Hypothalamus (tissue), 51 donors: Measurements from ENCODE around the gene DOK6.
A peak's percentile ranks its signal among the peaks of the same experiment; 100 is the strongest.

Experiments
- DNase-seq, 51 donors: peaks; one replicate each; lab custom pipeline; 2025; lab: John Stamatoyannopoulos, UW

The DOK6 gene

GRCh38 chr18:69674292-69674877, 273.7 kb downstream of the DOK6 start:
- no peak for DNase-seq

DNA sequence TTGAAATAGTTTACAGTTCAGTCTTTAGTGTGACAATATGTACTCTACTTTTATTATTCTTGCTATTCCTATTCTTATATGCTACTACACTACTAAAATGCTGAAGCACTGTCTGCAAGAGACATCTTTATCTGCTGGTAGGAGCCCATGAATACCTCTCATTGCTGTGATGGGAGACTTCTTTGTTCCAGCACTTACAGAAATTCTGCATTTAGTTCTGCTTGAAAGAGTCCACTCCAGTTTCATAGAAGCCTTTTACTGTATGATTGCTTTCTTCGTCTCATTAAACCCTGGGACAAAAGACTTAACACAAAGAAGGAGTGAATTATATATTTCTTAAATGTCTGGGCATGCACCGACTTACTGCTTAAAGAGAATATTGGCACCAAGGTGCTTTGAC, 274.3 kb downstream of the DOK6 start:
- DNase-seq = no peak

GRCh38 chr18:69677595-69677994, 276.9 kb downstream of the DOK6 start:
- no peak for DNase-seq

DNA sequence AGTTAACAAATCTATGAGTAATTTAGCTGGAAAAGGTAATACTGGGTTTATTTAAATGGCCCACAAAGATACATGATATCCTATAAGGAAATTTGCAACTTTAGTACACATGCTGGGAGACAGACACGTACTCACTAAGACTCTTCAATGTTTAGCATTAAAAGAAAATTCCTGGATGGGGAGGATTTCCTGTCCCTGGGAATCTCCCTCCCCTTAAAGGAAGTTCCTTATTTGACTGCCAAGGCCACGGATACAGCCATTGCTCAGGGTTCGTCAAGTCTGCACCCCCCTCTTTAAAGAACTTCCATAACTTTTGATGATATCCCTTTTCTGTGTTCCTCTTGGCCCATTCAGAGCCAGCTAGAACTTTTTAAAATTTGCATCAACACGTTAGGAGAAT, 279.4 kb downstream of the DOK6 start:
- no peak for DNase-seq

GRCh38 chr18:69683176-69683575, 282.5 kb downstream of the DOK6 start:
- no peak for DNase-seq

- no peak for DNase-seq
Observed at GRCh38 chr18:69684789-69685188, 284.1 kb downstream of the DOK6 start.

DNA sequence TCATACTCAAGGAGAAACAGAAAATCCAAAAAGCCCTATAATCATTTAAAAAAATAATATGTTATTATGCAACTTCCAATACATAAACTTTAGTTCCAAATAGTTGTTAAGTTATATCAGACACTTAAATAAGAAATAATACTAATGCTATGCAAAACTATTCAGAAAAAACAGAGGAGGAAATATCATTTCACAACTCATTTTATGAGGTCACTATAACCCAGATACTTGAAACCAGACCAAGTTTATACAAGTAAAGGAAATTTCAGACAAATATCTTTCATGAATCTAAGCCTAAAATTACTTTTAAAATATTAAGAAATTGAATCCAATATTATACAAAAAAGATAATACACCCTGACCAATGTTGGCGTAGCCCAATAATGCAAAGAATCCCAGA, 286.2 kb downstream of the DOK6 start:
- no peak for DNase-seq

DNA sequence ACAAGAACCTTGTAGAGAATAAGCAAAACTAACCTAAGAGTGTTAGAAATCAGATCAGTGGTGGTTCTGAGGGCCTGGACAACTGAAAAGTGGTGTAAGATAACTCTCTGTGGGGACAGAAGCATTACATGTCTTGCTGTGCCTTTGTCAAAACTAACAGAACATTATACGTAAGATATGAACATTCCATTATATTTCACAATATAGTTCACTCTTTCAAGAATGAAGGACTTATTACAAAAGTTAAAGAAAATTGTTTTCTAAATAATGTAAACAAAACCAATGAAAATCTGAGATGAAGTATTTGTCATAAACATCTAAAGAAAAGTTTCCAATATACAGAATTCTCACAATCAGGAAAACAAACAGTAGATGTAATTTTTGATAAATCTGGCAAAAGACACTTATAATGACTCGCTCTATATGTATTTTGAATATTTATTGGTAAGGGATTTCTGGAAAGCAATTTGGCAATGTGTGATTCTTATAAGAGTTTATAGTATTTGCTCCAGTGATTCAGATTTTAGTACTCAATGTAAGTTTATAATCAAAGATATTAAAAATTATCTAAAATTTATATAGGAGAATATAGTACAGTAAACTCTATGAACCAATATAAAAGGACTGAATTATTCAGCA, 288.6 kb downstream of the DOK6 start:
- DNase-seq = no peak

DNA sequence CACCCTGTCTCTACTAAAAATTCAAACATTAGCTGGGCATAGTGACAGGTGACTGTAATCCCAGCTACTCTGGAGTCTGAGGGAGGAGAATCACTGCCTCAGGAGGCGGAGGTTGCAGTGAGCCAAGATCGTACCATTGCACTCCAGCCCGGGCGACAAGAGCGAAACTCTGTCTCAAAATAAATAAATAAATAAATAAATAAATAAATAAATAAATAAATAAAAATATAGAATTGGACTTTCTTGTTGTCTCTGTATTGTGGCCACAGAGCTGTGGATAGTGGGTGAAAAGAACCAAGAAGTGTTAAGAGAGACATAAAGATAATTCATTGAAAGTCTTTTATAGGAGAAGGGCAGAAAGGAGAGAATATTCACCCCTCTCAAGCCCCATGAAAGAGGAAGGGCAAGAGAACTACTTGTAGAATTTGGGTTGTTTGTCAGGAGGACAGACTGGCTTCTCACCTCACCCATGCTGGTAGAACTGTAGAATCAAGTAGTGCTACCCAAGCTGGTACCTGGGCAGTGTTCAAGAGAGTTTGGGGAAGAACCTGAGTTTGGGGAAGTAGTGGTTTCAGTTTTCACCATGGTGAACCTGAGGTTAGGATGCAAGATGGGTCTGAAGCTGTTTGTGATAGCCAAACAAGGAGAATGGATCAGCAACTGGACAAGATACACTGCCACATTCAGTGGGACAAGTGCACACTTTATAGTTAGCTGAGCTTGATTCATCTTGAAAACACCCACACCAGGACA, 290.5 kb downstream of the DOK6 start:
- DNase-seq = no peak

DNA sequence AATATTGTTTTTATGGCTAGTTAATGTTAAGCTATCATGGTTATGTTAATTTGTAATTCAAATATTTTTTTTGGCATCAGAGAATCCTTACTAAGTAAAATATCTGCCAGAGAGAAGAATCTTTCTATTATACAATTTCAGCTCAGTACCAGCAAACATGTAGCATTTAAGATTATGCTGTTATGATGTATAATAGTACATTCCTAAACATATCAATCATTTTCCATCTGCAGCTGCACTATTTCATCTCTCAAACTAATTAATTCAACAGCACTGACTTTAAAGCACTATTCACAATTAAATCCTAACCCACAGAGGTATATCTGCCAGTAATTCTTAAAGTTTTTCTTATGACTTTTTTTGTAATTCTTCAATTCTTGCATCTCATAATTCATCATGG, 296.4 kb downstream of the DOK6 start:
- DNase-seq = no peak

DNA sequence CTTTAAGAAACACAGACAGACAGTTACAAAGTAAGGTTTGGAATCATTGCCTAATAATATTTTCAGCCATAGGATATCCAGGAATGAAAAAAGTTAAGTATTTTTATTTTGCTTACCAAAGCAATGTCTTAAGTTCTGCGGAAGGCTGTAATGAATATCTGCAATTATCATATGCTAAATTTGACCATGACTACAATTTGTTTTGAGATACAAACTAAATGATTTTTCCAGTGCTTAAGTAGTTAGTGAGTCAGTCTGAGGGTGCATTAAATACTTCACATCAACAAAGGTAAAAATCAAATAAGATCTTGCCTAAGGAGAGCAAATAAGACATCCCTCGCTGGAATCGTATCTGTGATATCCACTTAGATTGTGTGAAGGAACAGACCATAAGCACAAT, 297.0 kb downstream of the DOK6 start:
- no peak for DNase-seq

DNA sequence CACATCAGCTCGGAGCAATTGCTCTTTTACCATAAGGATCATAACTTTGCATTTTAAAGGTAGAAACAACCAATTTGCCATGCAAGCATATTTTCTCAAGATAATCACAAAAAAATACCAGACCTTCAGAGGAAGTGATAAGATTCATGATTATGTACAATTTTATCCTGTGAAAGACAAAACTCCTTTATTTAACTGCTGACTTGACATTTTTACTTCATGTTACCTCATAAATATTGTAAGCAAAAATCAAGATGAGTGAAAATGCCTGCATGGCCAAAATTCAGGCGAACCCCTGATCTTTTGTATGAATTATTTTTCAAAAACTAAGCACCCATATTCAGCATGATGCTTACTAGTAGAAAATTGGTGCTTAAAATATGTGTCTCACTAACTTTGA, 300.6 kb downstream of the DOK6 start:
- no peak for DNase-seq

- no peak for DNase-seq
Observed at GRCh38 chr18:69703461-69703860, 302.8 kb downstream of the DOK6 start.

DNA sequence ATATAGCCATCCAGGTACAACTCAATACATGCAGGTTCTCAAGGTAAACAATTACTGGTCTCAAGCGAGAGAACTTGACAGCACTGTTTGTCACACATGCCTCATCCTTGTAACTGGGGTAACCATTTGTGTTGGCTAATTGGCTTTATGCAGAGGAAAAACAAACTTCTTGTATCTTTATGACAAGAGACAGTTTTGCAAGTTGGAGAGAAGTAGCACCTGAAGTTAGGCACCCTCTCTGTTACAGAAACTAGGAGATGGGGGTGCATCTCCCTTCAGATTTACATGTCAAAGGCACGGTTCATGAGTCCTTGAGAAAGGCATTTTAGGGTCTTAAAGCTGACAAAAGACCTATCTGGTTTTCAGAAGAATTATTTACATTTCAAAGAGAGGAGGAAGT, 305.3 kb downstream of the DOK6 start:
- DNase-seq = no peak

- DNase-seq = no peak
Observed at GRCh38 chr18:69708844-69709243, 308.2 kb downstream of the DOK6 start.

GRCh38 chr18:69715191-69715795, 314.6 kb downstream of the DOK6 start:
- no peak for DNase-seq

DNA sequence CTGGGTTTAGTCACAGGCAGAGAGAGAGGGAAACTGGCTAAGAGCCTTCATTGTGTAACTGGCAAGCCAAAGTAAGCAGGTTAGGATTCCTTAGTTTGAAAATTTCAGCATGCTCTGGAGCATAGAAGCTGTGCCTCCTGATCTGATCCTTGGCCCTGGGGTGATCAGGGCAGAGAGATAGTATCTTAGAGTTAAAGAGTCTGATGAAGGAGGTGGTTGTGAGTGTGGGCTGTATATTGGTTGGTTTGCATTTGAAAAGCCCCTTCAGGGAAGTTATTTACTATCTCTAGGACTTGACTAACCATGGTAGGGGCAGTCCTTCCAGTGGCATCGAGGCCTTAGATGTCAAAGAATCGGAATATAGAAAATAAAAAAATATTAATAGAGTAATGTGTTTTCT, 316.9 kb downstream of the DOK6 start:
- no peak for DNase-seq

GRCh38 chr18:69718912-69719547, 318.3 kb downstream of the DOK6 start:
- DNase-seq = no peak

DNA sequence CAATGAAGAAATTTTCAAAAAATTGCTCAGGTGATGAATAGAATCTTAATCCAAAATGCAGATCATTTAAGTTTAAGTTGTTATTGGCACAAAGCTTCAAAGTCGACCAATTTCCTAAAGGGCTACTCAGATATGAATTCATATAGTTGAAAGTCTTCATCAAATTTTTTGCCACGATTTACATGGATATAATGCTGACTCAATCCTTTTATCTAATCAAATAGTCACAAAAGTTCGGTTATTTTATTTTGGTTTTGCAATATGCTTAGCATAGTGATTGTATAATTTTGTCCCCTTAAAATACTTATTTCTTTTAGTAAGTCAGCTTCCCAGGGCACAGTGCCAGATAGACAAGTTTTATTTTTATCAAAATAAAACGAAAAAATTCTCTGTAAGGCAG, 319.7 kb downstream of the DOK6 start:
- DNase-seq = no peak

GRCh38 chr18:69723434-69723833, 322.7 kb downstream of the DOK6 start:
- DNase-seq = no peak

- DNase-seq = peak in 1 of 51 donors; percentile 51
Observed at GRCh38 chr18:69725009-69725408, 324.3 kb downstream of the DOK6 start.
